Activated T-cell treated with anti-CD3 and anti-CD28 coated beads, Interleukin-2, amount 50 U/mL, for 72 hours (primary cell): Measurements from ENCODE around the gene GP1BB. TPM values are rescaled to one million over a fixed set of nuclear protein-coding genes. Genes with fewer than 3 reads are reported as not detected.

Experiments used
- ATAC-seq, 2 donors: fragments of 150-1000 bp; cut with Tn5 transposase; replicated peaks in 1 of 2; 2 replicates each; pipeline ENCODE4 v1.10.0; 2021; ENCODE audit warnings: moderate library complexity in 2 of 2, mild to moderate bottlenecking in 1 of 2
- DNase-seq, 2 donors: peaks; one replicate each; pipeline ENCODE4 v3.0.0; 2021 to 2022; ENCODE audit warnings: mixed read lengths in 1 of 2
- H3K27ac Mint-ChIP-seq: one replicate; pipeline ENCODE4 v1.8.0; 2022; ENCODE audit warnings: mild to moderate bottlenecking, moderate library complexity, mixed read lengths
- H3K27me3 Mint-ChIP-seq: one replicate; pipeline ENCODE4 v1.8.0; 2022; ENCODE audit warnings: low read depth, mixed read lengths
- H3K36me3 Mint-ChIP-seq, 2 donors: one replicate each; pipeline ENCODE4 v1.8.0; 2022; ENCODE audit warnings: mixed read lengths in 2 of 2, mild to moderate bottlenecking in 1 of 2; ENCODE audit not compliant: insufficient read depth in 2 of 2
- H3K4me1 Mint-ChIP-seq: one replicate; pipeline ENCODE4 v1.8.0; 2022; ENCODE audit warnings: low read depth, mixed read lengths
- H3K4me3 Mint-ChIP-seq, 2 donors: one replicate each; pipeline ENCODE4 v1.8.0; 2022; ENCODE audit warnings: mild to moderate bottlenecking in 2 of 2, mixed read lengths in 2 of 2, moderate library complexity in 2 of 2
- H3K9me3 Mint-ChIP-seq, 2 donors: one replicate each; pipeline ENCODE4 v1.8.0; 2022; ENCODE audit warnings: mixed read lengths in 2 of 2
- total RNA-seq, 2 donors: library from RNA; stranded (reverse); gene quantifications; one replicate each; pipeline ENCODE4 v1.2.3, GENCODE V29; 2022

The GP1BB gene
- total RNA-seq, 2 donors from 2014 or later: 0.17 TPM; not detected in 1

DNA sequence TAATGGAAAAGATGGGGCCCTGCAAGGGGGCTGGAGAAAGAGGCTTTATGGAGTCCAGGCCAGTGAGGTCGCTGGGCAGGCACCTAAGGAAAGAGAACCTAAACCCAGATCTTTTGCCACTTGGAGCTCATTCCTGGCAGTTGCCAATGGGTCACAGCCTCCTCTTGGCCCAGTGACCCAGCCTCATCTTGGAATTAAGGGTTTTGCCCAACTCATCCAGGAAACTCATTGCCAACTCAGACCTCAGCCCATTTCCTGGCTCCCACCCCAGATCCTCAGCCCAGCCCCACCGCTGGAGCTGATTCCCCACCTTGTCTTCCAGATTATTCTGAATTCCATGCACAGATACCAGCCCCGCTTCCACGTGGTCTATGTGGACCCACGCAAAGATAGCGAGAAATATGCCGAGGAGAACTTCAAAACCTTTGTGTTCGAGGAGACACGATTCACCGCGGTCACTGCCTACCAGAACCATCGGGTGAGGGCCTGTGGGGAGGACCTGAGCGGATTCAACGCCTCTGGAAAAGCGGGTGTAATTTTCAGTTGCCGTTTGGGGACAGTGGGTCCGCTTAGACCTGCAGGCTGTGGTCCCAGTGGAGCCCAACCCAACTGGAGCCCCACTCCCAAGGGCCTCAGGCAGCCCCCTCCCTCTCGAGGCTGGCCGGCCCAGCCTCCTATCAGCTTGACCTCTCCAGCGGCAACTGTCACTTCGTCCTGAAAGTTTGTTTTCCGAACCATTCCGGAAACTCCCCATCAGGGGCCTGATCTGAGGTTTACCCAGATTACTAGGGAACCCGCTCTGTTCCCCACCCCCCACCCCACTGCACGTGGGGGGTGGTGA is 41.5 kb downstream of the GP1BB start:
- Mint-ChIP-seq H3K27ac (no peak overlapping the region), H3K4me1 (peaks cover 17% of the 10 kb centered on the region), H3K27me3 (peaks cover 59% of the 10 kb centered on the region), H3K4me3 (peak overlapping the region; percentile 51 to 74), H3K9me3 (no peaks in the 10 kb centered on the region), H3K36me3 (peaks cover 3 to 4% of the 10 kb centered on the region in 2 donors)
- ATAC-seq (no peak), DNase-seq (no peak)

DNA sequence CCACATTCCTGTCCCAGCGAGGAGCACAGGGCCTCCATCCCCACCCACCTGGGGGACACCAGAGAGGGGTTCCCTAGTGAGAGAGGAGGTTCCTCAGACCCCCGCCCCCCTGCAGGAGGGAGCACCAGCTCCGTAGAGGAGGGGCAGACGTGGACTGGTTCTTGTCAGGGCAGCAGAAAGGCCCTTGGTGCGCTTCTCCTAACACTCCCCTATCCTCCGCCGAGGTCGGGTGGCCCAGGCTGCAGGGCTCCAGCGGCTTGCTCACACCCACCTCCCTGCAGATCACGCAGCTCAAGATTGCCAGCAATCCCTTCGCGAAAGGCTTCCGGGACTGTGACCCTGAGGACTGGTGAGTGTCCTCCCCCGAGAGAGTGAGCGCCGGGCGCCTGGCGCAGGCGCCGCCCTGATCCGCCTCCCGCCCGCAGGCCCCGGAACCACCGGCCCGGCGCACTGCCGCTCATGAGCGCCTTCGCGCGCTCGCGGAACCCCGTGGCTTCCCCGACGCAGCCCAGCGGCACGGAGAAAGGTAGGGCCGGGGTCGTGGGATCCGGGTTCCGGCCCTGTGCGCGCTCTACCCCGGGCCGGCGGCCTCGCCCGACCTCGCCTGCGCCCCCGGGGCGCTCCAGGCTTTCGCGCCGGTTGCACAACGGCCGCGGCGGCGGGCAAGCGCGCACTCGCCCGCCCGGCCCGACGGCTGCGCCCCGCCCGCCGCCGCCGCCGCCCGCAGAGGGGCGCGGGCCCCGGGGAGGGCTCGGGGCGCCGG is 42.3 kb downstream of the GP1BB start:
- Mint-ChIP-seq H3K9me3 (no peaks in the 10 kb centered on the region), H3K4me1 (peaks cover 11% of the 10 kb centered on the region), H3K27ac (no peak overlapping the region), H3K27me3 (peaks cover 59% of the 10 kb centered on the region), H3K36me3 (no peaks in the 10 kb centered on the region), H3K4me3 (peak overlapping the region; percentile 67 to 74)
- DNase-seq (peak in 1 of 2 donors; percentile 32), ATAC-seq (peak; percentile 38 to 40)

DNA sequence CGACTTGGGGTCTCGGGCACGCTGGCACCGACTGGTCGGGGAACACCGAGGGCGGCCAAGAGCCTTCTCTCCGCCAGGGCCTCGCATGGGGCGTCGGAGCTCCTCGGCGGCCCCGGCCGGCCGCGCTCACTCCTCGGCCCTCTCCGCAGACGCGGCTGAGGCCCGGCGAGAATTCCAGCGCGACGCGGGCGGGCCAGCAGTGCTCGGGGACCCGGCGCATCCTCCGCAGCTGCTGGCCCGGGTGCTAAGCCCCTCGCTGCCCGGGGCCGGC is 42.8 kb downstream of the GP1BB start:
- Mint-ChIP-seq H3K27me3 (peaks cover 59% of the 10 kb centered on the region), H3K4me1 (peaks cover 11% of the 10 kb centered on the region), H3K36me3 (no peaks in the 10 kb centered on the region), H3K27ac (no peak overlapping the region), H3K4me3 (no peak overlapping the region), H3K9me3 (no peaks in the 10 kb centered on the region)
- DNase-seq: no peak
- ATAC-seq: peak; percentile 4 to 12

DNA sequence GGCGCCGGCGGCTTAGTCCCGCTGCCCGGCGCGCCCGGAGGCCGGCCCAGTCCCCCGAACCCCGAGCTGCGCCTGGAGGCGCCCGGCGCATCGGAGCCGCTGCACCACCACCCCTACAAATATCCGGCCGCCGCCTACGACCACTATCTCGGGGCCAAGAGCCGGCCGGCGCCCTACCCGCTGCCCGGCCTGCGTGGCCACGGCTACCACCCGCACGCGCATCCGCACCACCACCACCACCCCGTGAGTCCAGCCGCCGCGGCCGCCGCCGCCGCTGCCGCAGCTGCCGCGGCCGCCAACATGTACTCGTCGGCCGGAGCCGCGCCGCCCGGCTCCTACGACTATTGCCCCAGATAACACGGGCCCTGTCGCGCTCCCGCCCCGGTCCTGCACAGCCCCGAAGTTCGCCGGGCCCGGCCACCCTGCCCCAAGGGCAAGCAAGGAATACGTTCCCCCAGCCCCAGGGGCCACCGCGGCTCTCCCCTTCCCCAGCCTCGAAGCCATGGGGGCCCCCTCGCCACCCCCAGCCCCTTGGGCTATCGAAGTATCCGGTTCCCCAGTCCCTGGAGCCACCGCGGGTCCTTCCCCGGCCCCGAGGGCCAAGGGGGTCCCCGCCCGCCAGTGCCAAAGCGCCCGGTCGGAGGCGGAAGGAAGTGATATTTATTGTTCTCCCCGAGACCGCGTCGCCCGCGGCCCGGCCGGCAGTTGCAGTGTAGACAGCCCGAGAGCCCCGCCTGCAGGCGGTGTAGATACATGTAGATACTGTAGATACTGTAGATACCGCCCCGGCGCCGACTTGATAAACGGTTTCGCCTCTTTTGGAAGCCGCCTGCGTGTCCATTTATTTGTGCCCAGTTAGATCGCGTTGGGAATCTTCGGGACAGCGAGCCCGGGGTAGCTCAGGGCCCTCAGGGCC is 43.4 kb downstream of the GP1BB start:
- no peaks in the 10 kb centered on the region for H3K9me3 Mint-ChIP-seq
- DNase-seq (peak; percentile 72 to 74), ATAC-seq (peak; percentile 83 to 84)
- H3K4me3 Mint-ChIP-seq: peak overlapping the region; percentile 75 to 84
- no peak overlapping the region for H3K27ac Mint-ChIP-seq
- H3K36me3 Mint-ChIP-seq: no peaks in the 10 kb centered on the region
- peaks cover 11% of the 10 kb centered on the region for H3K4me1 Mint-ChIP-seq
- H3K27me3 Mint-ChIP-seq: peaks cover 58% of the 10 kb centered on the region

DNA sequence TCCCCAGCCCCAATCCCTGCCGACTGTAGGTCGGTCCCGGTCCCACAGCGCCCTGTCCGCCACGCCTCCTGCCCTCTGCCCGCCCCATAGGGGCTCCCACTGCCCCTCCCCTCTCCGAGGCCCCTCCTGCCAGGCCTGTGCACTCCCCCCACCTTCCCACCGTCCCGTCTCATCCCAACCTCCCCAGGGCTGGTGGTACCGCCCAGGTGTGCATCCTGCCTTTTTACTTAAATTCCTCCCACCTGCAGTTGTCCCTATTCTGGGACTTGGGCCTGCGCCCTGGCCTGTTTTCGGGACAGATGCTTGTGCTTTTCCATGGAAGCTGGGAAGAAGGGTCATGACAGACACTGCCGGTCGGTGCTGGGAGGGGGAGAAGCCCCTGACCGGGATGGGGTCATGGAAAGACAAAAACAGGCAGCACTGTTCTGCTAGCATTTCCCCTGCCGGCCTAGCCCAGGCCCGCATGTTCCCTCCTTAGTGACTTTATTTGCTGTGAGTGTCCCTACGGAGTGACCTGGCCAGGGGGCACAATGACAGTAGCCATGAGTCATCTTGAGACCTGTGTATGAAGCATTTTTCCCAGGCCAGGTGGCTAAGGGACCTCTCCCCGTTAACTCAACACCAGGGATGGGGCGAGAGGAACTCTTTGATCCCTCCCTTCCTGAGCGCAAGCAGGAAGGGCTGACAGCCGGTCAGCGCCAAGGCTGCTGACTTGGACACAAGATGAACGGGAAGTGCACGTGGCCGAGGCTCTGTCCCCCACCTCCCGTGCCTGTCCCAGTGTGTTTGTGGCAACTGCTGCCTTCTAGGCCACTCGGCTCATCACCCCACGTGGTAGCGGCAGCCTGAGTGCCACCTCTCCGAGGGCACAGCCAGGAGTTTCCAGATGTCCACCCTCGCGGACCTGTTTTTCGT is 44.3 kb downstream of the GP1BB start:
- H3K4me1 Mint-ChIP-seq: peaks cover 11% of the 10 kb centered on the region

DNA sequence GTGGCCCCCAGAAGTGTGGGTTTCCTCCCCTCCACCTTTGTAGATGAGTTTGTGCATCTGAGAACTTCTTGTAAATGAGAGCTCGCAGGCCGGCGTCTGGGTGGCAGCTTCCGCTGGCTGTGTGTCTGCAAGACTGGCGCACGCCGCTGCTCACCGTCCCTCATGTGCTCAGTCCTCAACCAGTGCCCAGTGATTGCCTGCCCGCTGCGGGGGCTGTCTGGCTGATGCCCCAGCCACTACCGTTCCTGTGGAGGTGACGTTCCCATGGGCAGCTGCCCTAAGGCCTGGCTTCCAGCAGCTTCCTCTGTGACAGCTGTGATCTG is 46.0 kb downstream of the GP1BB start:
- no peaks in the 10 kb centered on the region for H3K36me3 Mint-ChIP-seq

More for the DNA sequence above, 44.3 kb downstream of the GP1BB start:
- Mint-ChIP-seq H3K4me3 (peak overlapping the region; percentile 75 to 84), H3K27me3 (peaks cover 60% of the 10 kb centered on the region), H3K9me3 (no peaks in the 10 kb centered on the region), H3K27ac (no peak overlapping the region), H3K36me3 (no peaks in the 10 kb centered on the region)
- peak in 1 of 2 donors; percentile 36 for DNase-seq
- ATAC-seq: peak; percentile 54 to 57

DNA sequence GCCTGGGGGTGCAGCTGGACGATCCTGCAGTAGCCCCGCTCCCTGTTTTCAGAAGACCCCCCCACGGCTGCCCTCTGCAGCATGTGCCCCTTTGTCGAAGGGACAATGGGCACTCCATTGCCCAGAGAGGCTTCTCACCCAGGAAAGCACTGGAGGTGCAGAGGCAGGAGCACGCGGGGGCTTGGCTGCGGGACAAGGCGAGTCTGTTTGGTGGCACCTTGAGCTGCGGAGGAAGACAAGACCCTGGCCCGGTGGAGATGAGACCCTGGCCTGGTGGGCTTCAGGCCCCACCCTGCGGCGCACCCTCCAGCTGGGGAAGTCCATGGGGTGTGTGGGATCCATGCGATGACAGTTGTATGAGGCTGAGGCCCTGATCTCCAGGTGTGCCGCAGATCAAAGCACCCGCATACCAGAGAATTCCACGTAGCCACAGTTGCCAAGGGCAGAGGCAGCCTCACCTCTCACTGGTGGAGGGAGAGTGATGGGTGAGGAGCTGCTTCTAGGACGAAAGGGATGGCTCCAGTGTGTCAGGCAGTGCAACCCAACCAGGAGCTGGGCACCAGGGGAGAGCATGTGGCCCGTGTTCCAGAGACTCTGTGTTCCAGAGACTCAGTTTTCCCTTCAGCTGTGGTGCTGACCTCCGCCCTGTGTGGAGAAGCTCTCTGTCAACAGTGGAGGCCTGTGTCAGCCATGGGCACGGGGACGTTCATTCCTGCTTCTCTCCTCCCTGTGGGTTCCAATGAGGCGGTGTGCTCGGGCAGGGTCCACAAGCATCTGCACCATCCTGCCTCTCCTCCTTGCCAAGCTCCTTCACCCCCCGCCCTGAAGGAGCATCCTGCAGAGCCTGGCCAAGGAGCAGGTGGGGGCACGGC is 47.2 kb downstream of the GP1BB start:
- no peak for ATAC-seq
- Mint-ChIP-seq H3K36me3 (no peaks in the 10 kb centered on the region), H3K4me3 (no peak overlapping the region), H3K27ac (no peak overlapping the region), H3K9me3 (no peaks in the 10 kb centered on the region), H3K4me1 (peaks cover 11% of the 10 kb centered on the region), H3K27me3 (peaks cover 64% of the 10 kb centered on the region)
- no peak for DNase-seq

More for the DNA sequence above, 46.0 kb downstream of the GP1BB start:
- Mint-ChIP-seq H3K4me3 (no peak overlapping the region), H3K27ac (no peak overlapping the region), H3K4me1 (peaks cover 11% of the 10 kb centered on the region), H3K27me3 (peaks cover 73% of the 10 kb centered on the region), H3K9me3 (no peaks in the 10 kb centered on the region)
- ATAC-seq (no peak), DNase-seq (no peak)

DNA sequence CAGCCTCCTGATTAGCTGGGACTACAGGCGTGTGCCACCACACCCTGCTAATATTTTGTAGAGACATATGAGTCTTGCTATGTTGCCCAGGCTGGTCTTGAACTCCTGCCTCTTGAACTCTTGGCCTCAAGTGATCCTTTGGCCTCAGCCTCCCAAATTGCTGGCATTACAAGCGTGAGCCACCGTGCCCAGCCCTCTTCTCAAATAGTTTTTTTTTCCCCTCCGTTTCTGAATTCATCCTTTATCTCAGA is 49.0 kb downstream of the GP1BB start:
- no peak for ATAC-seq
- H3K27ac Mint-ChIP-seq: no peak overlapping the region
- H3K27me3 Mint-ChIP-seq: peaks cover 63% of the 10 kb centered on the region
- DNase-seq: no peak
- H3K4me3 Mint-ChIP-seq: no peak overlapping the region
- H3K4me1 Mint-ChIP-seq: peaks cover 6% of the 10 kb centered on the region
- H3K9me3 Mint-ChIP-seq: no peaks in the 10 kb centered on the region
- no peaks in the 10 kb centered on the region for H3K36me3 Mint-ChIP-seq

DNA sequence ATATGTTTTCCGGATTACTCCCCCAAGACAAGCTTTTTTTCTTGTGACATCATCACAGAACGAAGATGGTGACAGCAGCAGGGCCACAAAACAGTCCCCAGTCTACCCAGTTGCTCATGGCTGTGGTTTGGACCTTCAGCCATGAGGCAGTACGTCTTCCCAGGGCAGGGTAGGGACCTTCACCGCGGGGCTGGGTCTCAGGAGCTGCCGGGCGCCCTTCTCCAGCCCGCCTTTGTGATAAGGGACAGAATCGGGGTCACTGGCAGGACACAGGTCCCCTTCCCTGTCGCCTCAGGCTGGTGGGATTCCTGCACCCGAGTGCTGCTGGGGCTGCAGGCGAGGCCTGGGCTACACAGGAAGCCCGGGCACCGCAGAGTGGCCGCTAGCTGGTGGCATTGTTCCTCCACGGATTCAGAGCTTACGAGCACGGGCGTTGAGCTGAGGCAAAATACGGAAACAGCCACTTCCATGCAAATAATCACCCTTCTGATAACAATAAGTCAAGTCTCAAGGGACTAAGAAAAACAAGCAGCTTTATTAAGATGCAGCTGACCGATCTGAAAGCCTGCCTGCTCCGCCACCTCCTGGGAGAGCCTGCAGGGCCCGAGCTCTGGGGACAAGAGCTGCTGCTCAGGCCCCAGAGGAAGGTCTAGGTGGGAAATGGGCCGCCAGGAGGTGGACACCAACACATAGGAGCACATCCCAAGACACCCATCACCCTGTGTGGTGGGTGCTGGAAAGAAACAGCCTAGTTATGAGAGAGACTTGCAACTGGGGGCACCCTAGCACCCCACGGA is 49.5 kb downstream of the GP1BB start:
- Mint-ChIP-seq H3K27me3 (peaks cover 57% of the 10 kb centered on the region), H3K27ac (no peak overlapping the region), H3K9me3 (no peaks in the 10 kb centered on the region), H3K36me3 (no peaks in the 10 kb centered on the region), H3K4me1 (peaks cover under 1% of the 10 kb centered on the region), H3K4me3 (no peak overlapping the region)
- ATAC-seq (no peak), DNase-seq (no peak)

DNA sequence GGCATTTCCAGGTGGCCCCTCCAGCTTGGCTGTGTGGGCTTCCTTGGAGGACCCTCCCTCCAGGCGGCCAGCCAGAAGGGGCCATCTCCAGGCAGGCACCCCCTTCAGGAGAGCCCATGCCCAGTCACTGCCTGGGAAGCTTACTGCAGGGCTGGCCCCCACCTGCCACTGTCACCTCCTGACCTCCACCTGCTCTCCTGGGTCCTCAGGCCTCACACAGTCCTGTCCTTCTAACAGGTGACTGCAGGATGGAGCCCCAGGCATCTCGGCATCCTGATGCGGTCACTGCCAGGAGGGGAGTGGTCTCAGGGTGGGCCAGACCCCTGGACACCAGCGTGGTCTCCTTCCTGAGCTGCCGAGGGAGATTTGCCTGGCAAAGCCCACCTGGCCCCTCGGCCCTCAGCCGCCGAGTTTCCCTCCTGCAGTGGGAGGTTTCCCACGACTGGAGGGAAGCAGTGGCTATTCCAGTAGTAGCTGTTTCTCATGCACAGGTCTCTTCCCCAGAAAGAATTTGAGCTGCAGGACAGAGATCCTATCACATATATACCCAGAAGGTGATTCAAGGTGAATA is 50.2 kb downstream of the GP1BB start:
- DNase-seq (no peak), ATAC-seq (no peak)
- no peak overlapping the region for H3K27ac Mint-ChIP-seq
- H3K36me3 Mint-ChIP-seq: no peaks in the 10 kb centered on the region
- no peaks in the 10 kb centered on the region for H3K9me3 Mint-ChIP-seq
- H3K4me1 Mint-ChIP-seq: no peaks in the 10 kb centered on the region
- H3K27me3 Mint-ChIP-seq: peaks cover 56% of the 10 kb centered on the region
- H3K4me3 Mint-ChIP-seq: no peak overlapping the region
